Upper lobe of left lung (tissue), 4 donors: ENCODE measurements around the gene PCGF3.

Experiments
- CTCF ChIP-seq, 6 experiments: fragments of 450-650 bp in 4 of 6; fragments of 200-600 bp in 2 of 6; sonication (generic) in 2 of 6; IDR thresholded peaks; one replicate each; pipeline ENCODE4 v1.5.1; 2016 to 2019; ENCODE audit warnings: antibody characterized with exemption in 6 of 6
- EP300 ChIP-seq, 4 donors: sonication (generic); formaldehyde crosslinking; IDR thresholded peaks; one replicate each; pipeline ENCODE4 v1.5.1; 2017; ENCODE audit warnings: antibody characterized with exemption in 4 of 4, control low read depth in 2 of 4

GRCh38 chr4:801436-802124 is 95.9 kb downstream of the PCGF3 start:
- no peak for TF ChIP-seq EP300 (IDR thresholded peaks at IDR 0.05)
- TF ChIP-seq CTCF (IDR thresholded peaks at IDR 0.05): no peak
